ENCODE results near the gene PHF2. TPM values are rescaled to one million over a fixed set of nuclear protein-coding genes. Genes with fewer than 3 reads are reported as not detected.
"Not testable (repeated sequence)": the region's sequence is repeated elsewhere in the genome, so short reads cannot be mapped to it uniquely, and the experiment has no call there.

PHF2 gene
- total and polyA plus RNA-seq, 2 experiments from 2014 or later = 4.6 to 16.5 TPM

DNA sequence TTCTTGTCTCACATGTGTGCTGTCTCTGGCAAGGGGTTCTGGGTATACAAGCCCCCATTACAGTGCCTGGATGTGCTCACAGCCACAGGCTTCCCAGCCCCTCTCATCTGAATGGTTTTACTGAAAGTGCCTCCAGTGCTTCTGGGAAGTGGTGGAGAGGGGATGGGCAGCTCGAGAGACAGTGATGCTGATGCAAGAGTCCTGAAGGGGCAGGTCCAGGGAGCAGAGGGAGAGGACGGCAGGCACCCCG is 93.5 kb downstream of the PHF2 start:
- Histone ChIP-seq H3K79me2 (ENCODE audit: insufficient read depth) (no peaks in the 10 kb centered on the region), H3K27ac (no peak overlapping the region), H2AFZ (no peak overlapping the region), H3F3A (ENCODE audit: insufficient read depth) (peaks cover 8% of the 10 kb centered on the region; the same call in 1 of the 2 replicates), H3K9me3 (ENCODE audit: low read depth) (no peaks in the 10 kb centered on the region), H3K4me3 (no peak overlapping the region), H4K20me1 (ENCODE audit: insufficient read depth) (no peaks in the 10 kb centered on the region), H3K9ac (no peak overlapping the region), H3K36me3 (ENCODE audit: low read depth) (no peaks in the 10 kb centered on the region), H3K4me2 (ENCODE audit: unreplicated experiment) (no peak overlapping the region), H3K4me1 (ENCODE audit: insufficient read depth) (no peaks in the 10 kb centered on the region), H3K9me2 (ENCODE audit: insufficient read depth) (no peaks in the 10 kb centered on the region), H3K27me3 (replicated peaks; ENCODE audit: insufficient read depth) (no peaks in the 10 kb centered on the region)
- peak; percentile 47 for DNase-seq
- 12 to 13% methylated on average over 3 of the region's 3 CpGs for WGBS, 2 experiments (ENCODE audit: low coverage in 1 of 2, low lambda C conversion rate in 2 of 2, missing lambda C conversion rate in 2 of 2)
- no peak for TF ChIP-seq EZH2phosphoT487 (IDR thresholded peaks at IDR 0.05; ENCODE audit: insufficient read depth, low read depth)
- TF ChIP-seq EZH2 (IDR thresholded peaks at IDR 0.05; ENCODE audit: insufficient read depth, poor library complexity, severe bottlenecking) = no peak
- in situ Hi-C loops (cut with MboI) = no loop called here

DNA sequence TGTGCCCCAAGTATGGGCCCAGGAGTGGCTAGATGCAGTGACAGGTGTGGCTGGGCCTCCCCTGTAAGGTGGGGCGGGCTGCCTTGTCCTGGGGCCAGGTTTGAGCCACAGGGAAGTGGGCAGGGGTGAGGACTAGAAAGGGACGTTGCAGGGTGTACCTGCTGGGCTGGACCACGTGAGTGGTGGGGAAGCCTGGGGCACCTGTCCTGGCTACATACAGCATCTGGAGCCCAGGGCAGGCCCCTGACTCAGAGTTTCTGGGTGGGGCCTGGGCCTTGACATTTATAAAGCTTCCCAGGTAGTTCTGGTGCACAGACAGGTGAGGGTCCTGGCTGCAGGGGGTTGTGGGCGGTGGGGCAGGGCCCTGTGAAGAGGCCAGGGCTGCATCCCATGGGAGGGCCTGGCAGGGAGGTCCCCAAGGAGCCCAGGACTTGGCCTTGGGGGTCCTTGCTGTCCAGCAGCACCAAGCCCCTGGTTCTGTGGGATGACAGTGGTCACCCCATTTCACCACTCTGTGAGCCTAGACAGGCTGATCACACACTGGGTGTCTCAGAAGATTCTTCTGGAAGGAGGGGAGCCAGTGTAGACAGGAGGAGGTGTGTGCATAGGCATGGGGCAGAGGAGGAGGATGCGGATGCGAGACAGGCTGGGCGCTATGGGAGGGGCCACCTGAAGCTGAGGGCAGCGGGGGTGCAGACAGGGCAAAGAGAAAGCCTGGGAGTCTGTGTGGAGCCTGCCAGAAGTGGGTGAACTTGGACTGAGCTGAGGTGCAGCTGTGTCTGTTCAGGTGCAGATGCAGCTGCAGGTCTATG is 94.0 kb downstream of the PHF2 start:
- H3K9ac ChIP-seq = no peak overlapping the region
- no peaks in the 10 kb centered on the region for H3K9me3 ChIP-seq (ENCODE audit: low read depth)
- in situ Hi-C loops (cut with MboI) = no loop called here
- no peak for TF ChIP-seq EZH2 (IDR thresholded peaks at IDR 0.05; ENCODE audit: insufficient read depth, poor library complexity, severe bottlenecking)
- TF ChIP-seq EZH2phosphoT487 (IDR thresholded peaks at IDR 0.05; ENCODE audit: insufficient read depth, low read depth) = no peak
- no peaks in the 10 kb centered on the region for H3K27me3 ChIP-seq (replicated peaks; ENCODE audit: insufficient read depth)
- no peaks in the 10 kb centered on the region for H3K4me1 ChIP-seq (ENCODE audit: insufficient read depth)
- peak; percentile 79 for DNase-seq
- H3F3A ChIP-seq (ENCODE audit: insufficient read depth) = peaks cover 8% of the 10 kb centered on the region; the same call in 1 of the 2 replicates
- no peaks in the 10 kb centered on the region for H3K79me2 ChIP-seq (ENCODE audit: insufficient read depth)
- no peak overlapping the region for H3K4me2 ChIP-seq (ENCODE audit: unreplicated experiment)
- H2AFZ ChIP-seq = no peak overlapping the region
- H3K9me2 ChIP-seq (ENCODE audit: insufficient read depth) = no peaks in the 10 kb centered on the region
- H3K4me3 ChIP-seq = no peak overlapping the region
- no peak overlapping the region for H3K27ac ChIP-seq
- H4K20me1 ChIP-seq (ENCODE audit: insufficient read depth) = no peaks in the 10 kb centered on the region
- no peaks in the 10 kb centered on the region for H3K36me3 ChIP-seq (ENCODE audit: low read depth)
- WGBS, 2 experiments (ENCODE audit: low coverage in 1 of 2, low lambda C conversion rate in 2 of 2, missing lambda C conversion rate in 2 of 2) = 81% methylated on average over 8 of the region's 8 CpGs

DNA sequence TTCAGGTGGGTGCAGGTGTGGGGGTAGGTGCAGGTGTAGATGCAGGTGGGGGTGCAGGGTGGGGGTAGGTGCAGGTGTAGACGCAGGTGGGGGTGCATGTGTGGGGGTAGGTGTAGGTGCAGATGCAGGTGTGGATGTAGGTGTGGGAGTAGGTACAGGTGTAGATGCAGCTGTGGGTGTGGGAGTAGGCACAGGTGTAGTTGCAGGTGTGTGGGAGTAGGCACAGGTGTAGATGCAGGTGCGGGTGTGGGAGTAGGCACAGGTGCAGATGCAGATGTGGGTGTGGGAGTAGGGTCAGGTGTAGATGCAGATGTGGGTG is 94.6 kb downstream of the PHF2 start:
- no peaks in the 10 kb centered on the region for H3K4me1 ChIP-seq (ENCODE audit: insufficient read depth)
- no peaks in the 10 kb centered on the region for H3K27me3 ChIP-seq (replicated peaks; ENCODE audit: insufficient read depth)
- no peaks in the 10 kb centered on the region for H3K9me2 ChIP-seq (ENCODE audit: insufficient read depth)
- no peak overlapping the region for H3K4me3 ChIP-seq
- no peaks in the 10 kb centered on the region for H4K20me1 ChIP-seq (ENCODE audit: insufficient read depth)
- no peaks in the 10 kb centered on the region for H3K9me3 ChIP-seq (ENCODE audit: low read depth)
- WGBS, 2 experiments (ENCODE audit: low coverage in 1 of 2, low lambda C conversion rate in 2 of 2, missing lambda C conversion rate in 2 of 2) = 97 to 100% methylated on average over 1 to 2 of the region's 2 CpGs
- H3K79me2 ChIP-seq (ENCODE audit: insufficient read depth) = no peaks in the 10 kb centered on the region
- TF ChIP-seq EZH2phosphoT487 (IDR thresholded peaks at IDR 0.05; ENCODE audit: insufficient read depth, low read depth) (no peak), EZH2 (IDR thresholded peaks at IDR 0.05; ENCODE audit: insufficient read depth, poor library complexity, severe bottlenecking) (no peak)
- H3K9ac ChIP-seq = no peak overlapping the region
- peaks cover 8% of the 10 kb centered on the region; the same call in 1 of the 2 replicates for H3F3A ChIP-seq (ENCODE audit: insufficient read depth)
- H2AFZ ChIP-seq = no peak overlapping the region
- no peak overlapping the region for H3K27ac ChIP-seq
- H3K36me3 ChIP-seq (ENCODE audit: low read depth) = no peaks in the 10 kb centered on the region
- no peak for DNase-seq
- in situ Hi-C loops (cut with MboI) = no loop called here
- H3K4me2 ChIP-seq (ENCODE audit: unreplicated experiment) = no peak overlapping the region

DNA sequence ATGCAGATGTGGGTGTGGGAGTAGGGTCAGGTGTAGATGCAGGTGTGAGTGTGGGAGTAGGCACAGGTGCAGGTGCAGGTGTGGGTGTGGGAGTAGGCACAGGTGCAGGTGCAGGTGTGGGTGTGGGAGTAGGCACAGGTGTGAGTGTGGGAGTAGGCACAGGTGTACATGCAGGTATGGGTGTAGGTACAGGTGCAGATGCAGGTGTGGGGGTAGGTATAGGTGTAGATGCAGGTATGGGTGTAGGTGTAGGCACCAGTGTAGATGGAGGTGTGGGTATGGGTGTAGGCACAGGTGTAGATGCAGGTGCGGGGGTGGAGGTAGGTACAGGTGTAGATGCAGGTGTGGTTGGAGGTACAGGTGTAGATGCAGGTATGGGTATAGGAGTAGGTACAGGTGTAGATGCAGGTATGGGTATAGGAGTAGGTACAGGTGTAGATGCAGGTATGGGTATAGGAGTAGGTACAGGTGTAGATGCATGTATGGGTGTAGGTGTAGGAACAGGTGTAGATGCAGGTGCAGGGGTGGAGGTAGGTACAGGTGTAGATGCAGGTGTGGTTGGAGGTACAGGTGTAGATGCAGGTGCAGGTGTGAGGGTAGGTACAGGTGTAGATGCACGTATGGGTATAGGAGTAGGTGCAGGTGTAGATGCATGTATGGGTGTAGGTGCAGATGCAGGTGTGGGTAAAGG is 96.1 kb downstream of the PHF2 start:
- H3F3A ChIP-seq (ENCODE audit: insufficient read depth); H3K27me3 ChIP-seq (replicated peaks; ENCODE audit: insufficient read depth); H2AFZ ChIP-seq; H3K9me3 ChIP-seq (ENCODE audit: low read depth); H3K36me3 ChIP-seq (ENCODE audit: low read depth); in situ Hi-C loops (cut with MboI); H3K4me2 ChIP-seq (ENCODE audit: unreplicated experiment); H3K79me2 ChIP-seq (ENCODE audit: insufficient read depth); H3K9me2 ChIP-seq (ENCODE audit: insufficient read depth); H3K4me1 ChIP-seq (ENCODE audit: insufficient read depth); H3K4me3 ChIP-seq; H3K9ac ChIP-seq; H4K20me1 ChIP-seq (ENCODE audit: insufficient read depth); H3K27ac ChIP-seq; DNase-seq: not testable (repeated sequence)
- WGBS, 2 experiments (ENCODE audit: low coverage in 1 of 2, low lambda C conversion rate in 2 of 2, missing lambda C conversion rate in 2 of 2) = 98 to 100% methylated on average over 2 of the region's 2 CpGs
